Neural progenitor cell (in vitro differentiated cells): ENCODE measurements around the gene SET. TPM values are rescaled to one million over a fixed set of nuclear protein-coding genes. Genes with fewer than 3 reads are reported as not detected.
"Not testable (repeated sequence)": the region's sequence is repeated elsewhere in the genome, so short reads cannot be mapped to it uniquely, and the experiment has no call there.

ENCODE experiments used
- DNase-seq: peaks from one replicate; pipeline ENCODE4 v3.0.0-alpha.2; 2016; ENCODE audit warnings: low spot score
- H2AFZ ChIP-seq: fragments of 200-600 bp; sonication (generic); replicated peaks from 2 replicates; pipeline ENCODE4 v1.6.1; 2016; ENCODE audit warnings: antibody characterized with exemption
- H3F3A ChIP-seq: fragments of 200-600 bp; sonication (generic); 2 replicates; pipeline ENCODE4 v1.6.1; 2016; ENCODE audit warnings: antibody characterized with exemption, low read depth
- H3K27ac ChIP-seq: fragments of 200-600 bp; sonication (generic); 2 replicates; pipeline ENCODE4 v1.5.1; 2016; ENCODE audit warnings: mild to moderate bottlenecking
- H3K27me3 ChIP-seq: fragments of 200-600 bp; sonication (generic); 2 replicates; pipeline ENCODE4 v1.6.1; 2016; ENCODE audit warnings: mild to moderate bottlenecking, moderate library complexity
- H3K36me3 ChIP-seq: fragments of 200-600 bp; sonication (generic); 2 replicates; pipeline ENCODE4 v1.5.1; 2016
- H3K4me1 ChIP-seq: fragments of 200-600 bp; sonication (generic); 2 replicates; pipeline ENCODE4 v1.6.1; 2016; ENCODE audit warnings: mixed run types
- H3K4me2 ChIP-seq: fragments of 200-600 bp; sonication (generic); 2 replicates; pipeline ENCODE4 v1.6.1; 2016
- H3K4me3 ChIP-seq: fragments of 200-600 bp; sonication (generic); 2 replicates; pipeline ENCODE4 v1.5.1; 2016
- H3K79me2 ChIP-seq: fragments of 200-600 bp; sonication (generic); 2 replicates; pipeline ENCODE4 v1.6.1; 2016; ENCODE audit warnings: low read depth
- H3K9ac ChIP-seq: fragments of 200-600 bp; sonication (generic); 2 replicates; pipeline ENCODE4 v1.6.1; 2016
- H3K9me3 ChIP-seq: fragments of 200-600 bp; sonication (generic); 2 replicates; pipeline ENCODE4 v1.5.1; 2016; ENCODE audit warnings: low read depth
- H4K20me1 ChIP-seq: fragments of 200-600 bp; sonication (generic); 2 replicates; pipeline ENCODE4 v1.6.1; 2016; ENCODE audit warnings: low read depth
- H3K27ac Mint-ChIP-seq: 3 replicates; pipeline ENCODE4 v1.8.0; 2021; ENCODE audit warnings: mixed read lengths
- H3K27me3 Mint-ChIP-seq: 2 replicates; pipeline ENCODE4 v1.8.0; 2022; ENCODE audit warnings: low read depth, mild to moderate bottlenecking, inconsistent platforms, moderate library complexity, mixed read lengths; ENCODE audit not compliant: insufficient read depth
- H3K36me3 Mint-ChIP-seq: 3 replicates; pipeline ENCODE4 v1.8.0; 2021; ENCODE audit warnings: mixed read lengths
- H3K4me1 Mint-ChIP-seq: 3 replicates; pipeline ENCODE4 v1.8.0; 2021; ENCODE audit warnings: mixed read lengths
- H3K4me3 Mint-ChIP-seq: 3 replicates; pipeline ENCODE4 v1.8.0; 2021; ENCODE audit warnings: mild to moderate bottlenecking, moderate library complexity, mixed read lengths
- H3K9me3 Mint-ChIP-seq: 3 replicates; pipeline ENCODE4 v1.8.0; 2020; ENCODE audit warnings: mixed read lengths
- EZH2 ChIP-seq: fragments of 200-600 bp; sonication (generic); IDR thresholded peaks from 2 replicates; pipeline ENCODE4 v1.6.1; 2017; ENCODE audit warnings: antibody characterized with exemption, mild to moderate bottlenecking, moderate library complexity
- EZH2phosphoT487 ChIP-seq: fragments of 200-600 bp; sonication (generic); IDR thresholded peaks from 2 replicates; pipeline ENCODE4 v1.6.1; 2017; ENCODE audit warnings: antibody characterized with exemption
- total RNA-seq: library from RNA; depleted of rRNA; stranded (reverse); fragments of >200 nt; gene quantifications from 2 replicates; pipeline ENCODE4 v1.2.3, GENCODE V29; 2015; ENCODE audit warnings: low replicate concordance
- TF ChIP-seq, protein P1 (sequence below): fragments of 200-600 bp; sonication (generic); IDR thresholded peaks from 2 replicates; pipeline ENCODE4 v1.5.1; 2017; ENCODE audit warnings: antibody characterized with exemption, mild to moderate bottlenecking

Gene SET
- total RNA-seq, 1 donor from 2014 or later = 1,683 TPM

GRCh38 chr9:128657796-128658195 is 31.2 kb upstream of the SET start:
- Histone ChIP-seq H2AFZ (peak overlapping the region; percentile 85), H3K9ac (no peak overlapping the region), H3K9me3 (no peaks in the 10 kb centered on the region), H3F3A (peaks cover 15% of the 10 kb centered on the region), H3K4me2 (no peak overlapping the region), H3K79me2 (peaks cover 35% of the 10 kb centered on the region), H3K27me3 (no peaks in the 10 kb centered on the region), H3K36me3 (no peaks in the 10 kb centered on the region), H3K4me1 (peaks cover 3% of the 10 kb centered on the region), H3K4me3 (no peak overlapping the region), H4K20me1 (no peaks in the 10 kb centered on the region), H3K27ac (no peak overlapping the region)
- H3K36me3 Mint-ChIP-seq = peaks cover 9% of the 10 kb centered on the region
- peak overlapping the region; percentile 100 for H3K27ac Mint-ChIP-seq
- H3K4me3 Mint-ChIP-seq = peak overlapping the region; percentile 91
- H3K27me3 Mint-ChIP-seq = peaks cover 4% of the 10 kb centered on the region
- peaks cover 13% of the 10 kb centered on the region for H3K4me1 Mint-ChIP-seq
- H3K9me3 Mint-ChIP-seq = no peaks in the 10 kb centered on the region
- no peak for DNase-seq
- no peak for TF ChIP-seq EZH2phosphoT487
- TF ChIP-seq, protein P1, sequence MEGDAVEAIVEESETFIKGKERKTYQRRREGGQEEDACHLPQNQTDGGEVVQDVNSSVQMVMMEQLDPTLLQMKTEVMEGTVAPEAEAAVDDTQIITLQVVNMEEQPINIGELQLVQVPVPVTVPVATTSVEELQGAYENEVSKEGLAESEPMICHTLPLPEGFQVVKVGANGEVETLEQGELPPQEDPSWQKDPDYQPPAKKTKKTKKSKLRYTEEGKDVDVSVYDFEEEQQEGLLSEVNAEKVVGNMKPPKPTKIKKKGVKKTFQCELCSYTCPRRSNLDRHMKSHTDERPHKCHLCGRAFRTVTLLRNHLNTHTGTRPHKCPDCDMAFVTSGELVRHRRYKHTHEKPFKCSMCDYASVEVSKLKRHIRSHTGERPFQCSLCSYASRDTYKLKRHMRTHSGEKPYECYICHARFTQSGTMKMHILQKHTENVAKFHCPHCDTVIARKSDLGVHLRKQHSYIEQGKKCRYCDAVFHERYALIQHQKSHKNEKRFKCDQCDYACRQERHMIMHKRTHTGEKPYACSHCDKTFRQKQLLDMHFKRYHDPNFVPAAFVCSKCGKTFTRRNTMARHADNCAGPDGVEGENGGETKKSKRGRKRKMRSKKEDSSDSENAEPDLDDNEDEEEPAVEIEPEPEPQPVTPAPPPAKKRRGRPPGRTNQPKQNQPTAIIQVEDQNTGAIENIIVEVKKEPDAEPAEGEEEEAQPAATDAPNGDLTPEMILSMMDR = no peak
- TF ChIP-seq EZH2 = no peak

GRCh38 chr9:128666481-128666941 is 22.5 kb upstream of the SET start:
- H3K4me1 ChIP-seq, H3K27ac ChIP-seq, H3K9me3 ChIP-seq, DNase-seq, H4K20me1 ChIP-seq, H3K9me3 Mint-ChIP-seq, H3K4me3 ChIP-seq, H3K27me3 Mint-ChIP-seq, H3K4me1 Mint-ChIP-seq, H2AFZ ChIP-seq, H3K27ac Mint-ChIP-seq, H3F3A ChIP-seq, H3K9ac ChIP-seq, H3K36me3 ChIP-seq, H3K4me2 ChIP-seq, H3K27me3 ChIP-seq, H3K4me3 Mint-ChIP-seq, H3K79me2 ChIP-seq, H3K36me3 Mint-ChIP-seq: not testable (repeated sequence)

DNA sequence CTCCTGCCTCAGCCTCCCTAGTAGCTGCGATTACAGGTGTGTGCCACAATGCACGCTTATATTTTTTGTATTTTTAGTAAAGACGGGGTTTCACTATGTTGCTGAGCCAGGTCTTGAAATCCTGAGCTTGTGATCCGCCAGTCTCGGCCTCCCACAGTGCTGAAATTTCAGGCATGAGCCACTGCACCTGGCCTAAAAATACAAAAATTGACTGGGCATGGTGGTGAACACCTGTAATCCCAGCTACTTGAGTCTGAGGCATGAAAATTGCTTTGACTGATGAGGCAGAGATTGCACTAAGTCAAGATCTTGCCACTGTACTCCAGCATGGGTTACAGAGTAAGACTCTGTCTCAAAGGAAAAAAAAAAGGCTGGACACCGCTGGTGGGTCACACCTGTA is 19.2 kb upstream of the SET start:
- no peaks in the 10 kb centered on the region for H3K27me3 ChIP-seq
- no peak overlapping the region for H3K4me3 Mint-ChIP-seq
- H3K27ac Mint-ChIP-seq = no peak overlapping the region
- no peaks in the 10 kb centered on the region for H3K9me3 Mint-ChIP-seq
- no peak overlapping the region for H3K9ac ChIP-seq
- no peaks in the 10 kb centered on the region for H3K9me3 ChIP-seq
- no peaks in the 10 kb centered on the region for H3F3A ChIP-seq
- no peak overlapping the region for H2AFZ ChIP-seq
- no peak for TF ChIP-seq EZH2phosphoT487
- no peak for DNase-seq
- peaks cover 4% of the 10 kb centered on the region for H3K27me3 Mint-ChIP-seq
- H3K27ac ChIP-seq = no peak overlapping the region
- no peak overlapping the region for H3K4me2 ChIP-seq
- no peaks in the 10 kb centered on the region for H3K36me3 Mint-ChIP-seq
- no peaks in the 10 kb centered on the region for H3K4me1 Mint-ChIP-seq
- H3K4me3 ChIP-seq = no peak overlapping the region
- no peaks in the 10 kb centered on the region for H3K36me3 ChIP-seq
- no peaks in the 10 kb centered on the region for H3K79me2 ChIP-seq
- H4K20me1 ChIP-seq = no peaks in the 10 kb centered on the region
- H3K4me1 ChIP-seq = no peaks in the 10 kb centered on the region

GRCh38 chr9:128675382-128675781 is 13.6 kb upstream of the SET start:
- Mint-ChIP-seq H3K27me3 (peaks cover 2% of the 10 kb centered on the region), H3K27ac (no peak overlapping the region), H3K36me3 (no peaks in the 10 kb centered on the region), H3K4me3 (no peak overlapping the region), H3K4me1 (no peaks in the 10 kb centered on the region), H3K9me3 (no peaks in the 10 kb centered on the region)
- Histone ChIP-seq H3K27me3 (no peaks in the 10 kb centered on the region), H3K79me2 (no peaks in the 10 kb centered on the region), H3K4me3 (no peak overlapping the region), H2AFZ (no peak overlapping the region), H3K4me1 (no peaks in the 10 kb centered on the region), H3K9me3 (no peaks in the 10 kb centered on the region), H3K36me3 (no peaks in the 10 kb centered on the region), H3K4me2 (no peak overlapping the region), H4K20me1 (no peaks in the 10 kb centered on the region), H3F3A (no peaks in the 10 kb centered on the region), H3K9ac (no peak overlapping the region), H3K27ac (no peak overlapping the region)
- DNase-seq = no peak
- TF ChIP-seq EZH2 (no peak), EZH2phosphoT487 (no peak)
- TF ChIP-seq, protein P1 = no peak
